Measurements from ENCODE around the gene SHANK3.

SHANK3 gene

GRCh38 chr22:50702821-50703725 lies 30.4 kb downstream of the SHANK3 start:
- TF ChIP-seq ZFX (IDR thresholded peaks at IDR 0.05) (no peak), CTCF (conservative IDR thresholded peaks at IDR 0.05) (no peak)
- H3K27ac ChIP-seq = no peak overlapping the region

- H3K27ac ChIP-seq = no peak overlapping the region
- no peak for TF ChIP-seq CTCF (conservative IDR thresholded peaks at IDR 0.05)
- no peak for TF ChIP-seq ZFX (IDR thresholded peaks at IDR 0.05)
Observed at GRCh38 chr22:50703726-50704509, 31.3 kb downstream of the SHANK3 start.

- H3K27ac ChIP-seq = no peak overlapping the region
- no peak for TF ChIP-seq ZFX (IDR thresholded peaks at IDR 0.05)
- TF ChIP-seq CTCF (conservative IDR thresholded peaks at IDR 0.05) = no peak
Observed at GRCh38 chr22:50704510-50705218, 32.0 kb downstream of the SHANK3 start.

- no peak overlapping the region for H3K27ac ChIP-seq
- no peak for TF ChIP-seq CTCF (conservative IDR thresholded peaks at IDR 0.05)
- TF ChIP-seq ZFX (IDR thresholded peaks at IDR 0.05) = no peak
Observed at GRCh38 chr22:50705219-50705691, 32.6 kb downstream of the SHANK3 start.

- no peak for TF ChIP-seq ZFX (IDR thresholded peaks at IDR 0.05)
- TF ChIP-seq CTCF (conservative IDR thresholded peaks at IDR 0.05) = no peak
- no peak overlapping the region for H3K27ac ChIP-seq
Observed at GRCh38 chr22:50705851-50706351, 33.3 kb downstream of the SHANK3 start.

- no peak for TF ChIP-seq CTCF (conservative IDR thresholded peaks at IDR 0.05)
- no peak for TF ChIP-seq ZFX (IDR thresholded peaks at IDR 0.05)
- H3K27ac ChIP-seq = no peak overlapping the region
Observed at GRCh38 chr22:50706481-50707125, 34.0 kb downstream of the SHANK3 start.
